Islet precursor cell (in vitro differentiated cells): Measurements from ENCODE around the gene BCL2L1.
"Not testable (repeated sequence)": the region's sequence is repeated elsewhere in the genome, so short reads cannot be mapped to it uniquely, and the experiment has no call there.

Experiments used
- DNase-seq: peaks from one replicate; pipeline ENCODE4 v3.0.0-alpha.2; 2018

BCL2L1 gene

GRCh38 chr20:31722257-31723068 is at the start of gene BCL2L1:
TSS of gene BCL2L1 (minus strand) at chr20:31722868. CDS start at chr20:31722218, 650 bp downstream.
- peak; percentile 93 for DNase-seq

GRCh38 chr20:31770243-31770642 is 47.6 kb upstream of the BCL2L1 start:
- no peak for DNase-seq

GRCh38 chr20:31769681-31770080 is 47.0 kb upstream of the BCL2L1 start:
- no peak for DNase-seq

- no peak for DNase-seq
Observed at GRCh38 chr20:31767805-31768204, 45.1 kb upstream of the BCL2L1 start.

GRCh38 chr20:31764641-31765305 is 42.1 kb upstream of the BCL2L1 start:
- DNase-seq, result no peak

- no peak for DNase-seq
Observed at GRCh38 chr20:31760519-31761240, 38.0 kb upstream of the BCL2L1 start.

- no peak for DNase-seq
Observed at GRCh38 chr20:31759836-31760518, 37.3 kb upstream of the BCL2L1 start.

GRCh38 chr20:31758991-31759390 is 36.3 kb upstream of the BCL2L1 start:
- no peak for DNase-seq

- no peak for DNase-seq
Observed at GRCh38 chr20:31758521-31758920, 35.9 kb upstream of the BCL2L1 start.

GRCh38 chr20:31757254-31757653 is 34.6 kb upstream of the BCL2L1 start:
- DNase-seq, result no peak

- no peak for DNase-seq
Observed at GRCh38 chr20:31751126-31751525, 28.5 kb upstream of the BCL2L1 start.

GRCh38 chr20:31749223-31749622 is 26.6 kb upstream of the BCL2L1 start:
- DNase-seq, result no peak

- no peak for DNase-seq
Observed at GRCh38 chr20:31747640-31748039, 25.0 kb upstream of the BCL2L1 start.

GRCh38 chr20:31747028-31747427 is 24.4 kb upstream of the BCL2L1 start:
- not testable (repeated sequence) for DNase-seq

GRCh38 chr20:31746068-31746878 is 23.6 kb upstream of the BCL2L1 start:
- no peak for DNase-seq

- DNase-seq, result no peak
Observed at GRCh38 chr20:31740656-31741323, 18.1 kb upstream of the BCL2L1 start.

- DNase-seq, result no peak
Observed at GRCh38 chr20:31740208-31740607, 17.5 kb upstream of the BCL2L1 start.

GRCh38 chr20:31739550-31739977 is 16.9 kb upstream of the BCL2L1 start:
- no peak for DNase-seq

GRCh38 chr20:31738729-31739549 is 16.3 kb upstream of the BCL2L1 start, which contains the start of gene TPX2:
TSS of gene TPX2 (plus strand) at chr20:31739290. CDS start at chr20:31757477, 18,187 bp downstream.
- peak; percentile 99 for DNase-seq

- no peak for DNase-seq
Observed at GRCh38 chr20:31731321-31731717, 8.7 kb upstream of the BCL2L1 start.
